ENCODE data around the gene MGAT4B.

DNA sequence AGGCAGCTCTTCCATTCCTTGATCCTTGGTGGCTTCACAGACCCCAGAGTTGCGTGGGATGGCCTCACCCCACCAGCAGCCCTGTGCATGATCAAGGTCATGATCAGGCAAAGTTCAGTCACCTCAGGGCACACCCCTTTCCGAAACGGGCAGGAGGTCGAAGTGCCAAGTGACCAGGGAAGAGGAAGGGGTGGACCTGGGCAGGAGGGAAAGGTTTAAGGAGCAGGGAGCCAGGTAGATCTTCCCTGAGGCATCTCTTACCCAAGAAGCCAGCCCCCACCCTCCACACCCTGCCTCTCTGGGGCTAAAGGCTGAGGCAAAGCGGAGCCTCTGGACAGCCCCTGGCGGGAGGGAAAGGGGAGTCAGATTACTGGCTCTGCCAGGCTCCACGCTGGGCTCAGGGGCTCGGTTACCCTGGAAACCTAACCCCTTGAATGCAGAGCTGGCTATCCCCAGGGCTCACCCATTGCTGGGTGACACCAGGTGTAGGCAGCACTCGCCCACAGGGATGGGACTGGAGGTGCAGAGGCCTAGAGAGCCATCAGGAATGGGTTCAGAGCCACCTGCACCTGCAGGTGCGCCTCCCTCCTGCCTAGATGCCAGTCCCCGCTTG, 3.6 kb downstream of the MGAT4B start:
- TF ChIP-seq, protein P1, sequence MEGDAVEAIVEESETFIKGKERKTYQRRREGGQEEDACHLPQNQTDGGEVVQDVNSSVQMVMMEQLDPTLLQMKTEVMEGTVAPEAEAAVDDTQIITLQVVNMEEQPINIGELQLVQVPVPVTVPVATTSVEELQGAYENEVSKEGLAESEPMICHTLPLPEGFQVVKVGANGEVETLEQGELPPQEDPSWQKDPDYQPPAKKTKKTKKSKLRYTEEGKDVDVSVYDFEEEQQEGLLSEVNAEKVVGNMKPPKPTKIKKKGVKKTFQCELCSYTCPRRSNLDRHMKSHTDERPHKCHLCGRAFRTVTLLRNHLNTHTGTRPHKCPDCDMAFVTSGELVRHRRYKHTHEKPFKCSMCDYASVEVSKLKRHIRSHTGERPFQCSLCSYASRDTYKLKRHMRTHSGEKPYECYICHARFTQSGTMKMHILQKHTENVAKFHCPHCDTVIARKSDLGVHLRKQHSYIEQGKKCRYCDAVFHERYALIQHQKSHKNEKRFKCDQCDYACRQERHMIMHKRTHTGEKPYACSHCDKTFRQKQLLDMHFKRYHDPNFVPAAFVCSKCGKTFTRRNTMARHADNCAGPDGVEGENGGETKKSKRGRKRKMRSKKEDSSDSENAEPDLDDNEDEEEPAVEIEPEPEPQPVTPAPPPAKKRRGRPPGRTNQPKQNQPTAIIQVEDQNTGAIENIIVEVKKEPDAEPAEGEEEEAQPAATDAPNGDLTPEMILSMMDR (IDR thresholded peaks at IDR 0.05; ENCODE audit: insufficient read depth, low read length, poor library complexity, severe bottlenecking) = no peak
- no peak for TF ChIP-seq EZH2phosphoT487 (conservative IDR thresholded peaks at IDR 0.05; ENCODE audit: low read length)
